Measurements from ENCODE around the gene APLP2. TPM values are rescaled to one million over a fixed set of nuclear protein-coding genes. Genes with fewer than 3 reads are reported as not detected.

APLP2 gene
- total RNA-seq, 1 donor from 2014 or later = 815 TPM

DNA sequence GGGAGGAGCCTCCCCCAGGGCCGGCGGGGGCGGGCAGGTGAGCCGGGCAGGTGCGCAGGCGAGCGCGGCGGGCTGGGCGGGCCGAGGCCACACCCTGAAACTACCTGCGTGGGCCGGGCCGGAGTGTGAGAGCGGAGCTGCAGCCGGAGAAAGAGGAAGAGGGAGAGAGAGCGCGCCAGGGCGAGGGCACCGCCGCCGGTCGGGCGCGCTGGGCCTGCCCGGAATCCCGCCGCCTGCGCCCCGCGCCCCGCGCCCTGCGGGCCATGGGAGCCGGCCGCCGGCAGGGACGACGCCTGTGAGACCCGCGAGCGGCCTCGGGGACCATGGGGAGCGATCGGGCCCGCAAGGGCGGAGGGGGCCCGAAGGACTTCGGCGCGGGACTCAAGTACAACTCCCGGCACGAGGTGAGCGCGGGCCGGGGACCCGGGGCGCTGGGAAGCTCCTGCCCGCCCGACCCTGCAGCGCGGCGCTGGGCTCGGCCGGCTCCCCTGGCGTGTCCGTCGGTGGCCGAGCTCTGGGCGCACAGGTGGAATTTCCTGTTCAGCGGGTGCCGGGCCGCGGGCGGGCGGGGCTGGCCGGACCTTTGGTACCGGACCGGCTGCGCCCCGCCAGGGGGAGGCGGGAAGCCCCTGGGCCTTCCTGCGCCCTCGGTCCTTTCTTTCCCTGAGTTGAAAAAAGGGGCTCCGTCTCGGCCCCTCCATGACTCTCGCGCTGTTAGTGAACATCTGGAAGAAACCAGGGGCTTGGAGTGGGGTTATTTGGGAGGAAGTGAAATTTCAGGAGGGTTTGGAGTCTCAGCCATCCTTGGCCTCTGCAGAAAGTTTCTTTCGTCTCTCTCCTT, 90.2 kb downstream of the APLP2 start, which contains the start of gene ST14:
TSS of gene ST14 (plus strand) at position 126 of the 841 bp plus-strand sequence. CDS start at position 324, 198 bp downstream.
- Mint-ChIP-seq H3K27ac (ENCODE audit: unreplicated experiment) (no peak within 1 kb of the TSS), H3K4me3 (ENCODE audit: unreplicated experiment) (peak within 1 kb of the TSS; percentile 84), H3K9me3 (ENCODE audit: unreplicated experiment) (no peaks in the 10 kb centered on the region), H3K36me3 (ENCODE audit: low read depth, unreplicated experiment) (peaks cover 9% of the 10 kb centered on the region), H3K27me3 (ENCODE audit: unreplicated experiment) (peaks cover 22% of the 10 kb centered on the region), H3K4me1 (ENCODE audit: unreplicated experiment) (peaks cover 21% of the 10 kb centered on the region)
- DNase-seq (ENCODE audit: low spot score) = peak; percentile 33
- TF ChIP-seq, protein P1, sequence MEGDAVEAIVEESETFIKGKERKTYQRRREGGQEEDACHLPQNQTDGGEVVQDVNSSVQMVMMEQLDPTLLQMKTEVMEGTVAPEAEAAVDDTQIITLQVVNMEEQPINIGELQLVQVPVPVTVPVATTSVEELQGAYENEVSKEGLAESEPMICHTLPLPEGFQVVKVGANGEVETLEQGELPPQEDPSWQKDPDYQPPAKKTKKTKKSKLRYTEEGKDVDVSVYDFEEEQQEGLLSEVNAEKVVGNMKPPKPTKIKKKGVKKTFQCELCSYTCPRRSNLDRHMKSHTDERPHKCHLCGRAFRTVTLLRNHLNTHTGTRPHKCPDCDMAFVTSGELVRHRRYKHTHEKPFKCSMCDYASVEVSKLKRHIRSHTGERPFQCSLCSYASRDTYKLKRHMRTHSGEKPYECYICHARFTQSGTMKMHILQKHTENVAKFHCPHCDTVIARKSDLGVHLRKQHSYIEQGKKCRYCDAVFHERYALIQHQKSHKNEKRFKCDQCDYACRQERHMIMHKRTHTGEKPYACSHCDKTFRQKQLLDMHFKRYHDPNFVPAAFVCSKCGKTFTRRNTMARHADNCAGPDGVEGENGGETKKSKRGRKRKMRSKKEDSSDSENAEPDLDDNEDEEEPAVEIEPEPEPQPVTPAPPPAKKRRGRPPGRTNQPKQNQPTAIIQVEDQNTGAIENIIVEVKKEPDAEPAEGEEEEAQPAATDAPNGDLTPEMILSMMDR (IDR thresholded peaks at IDR 0.05; ENCODE audit: unreplicated experiment) = no peak

DNA sequence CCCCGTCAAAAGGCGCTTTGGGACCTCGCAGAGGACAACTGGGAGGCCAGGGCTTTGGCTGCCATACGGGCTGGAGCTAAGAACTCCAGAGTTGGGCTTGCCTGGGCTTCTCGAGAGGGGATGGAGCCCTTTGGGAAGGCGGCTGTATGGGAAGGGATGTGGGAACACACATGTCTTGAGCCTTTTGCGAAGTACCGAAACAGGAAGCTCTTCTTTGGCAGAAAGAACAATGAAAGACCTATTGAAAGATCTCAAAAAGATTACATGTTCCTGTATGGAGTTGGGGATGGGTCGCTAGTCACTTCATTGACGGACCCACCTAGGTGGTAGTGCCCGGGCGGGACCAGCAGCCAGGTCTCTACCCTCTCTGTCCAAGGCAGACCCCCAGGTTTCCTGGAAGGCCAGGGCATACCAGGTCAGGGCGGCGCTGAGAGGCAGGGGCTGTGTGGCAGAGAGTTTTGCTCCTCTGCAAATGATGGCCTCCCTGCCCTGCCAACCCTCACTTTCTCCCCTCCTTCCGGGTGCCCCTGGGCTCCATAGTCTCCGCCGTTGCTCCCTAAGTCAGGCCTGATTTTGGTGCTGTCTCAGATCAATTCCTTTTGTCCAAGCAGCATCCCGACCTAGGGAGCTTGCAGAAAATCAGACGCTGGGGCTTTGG, 90.9 kb downstream of the APLP2 start:
- peaks cover 22% of the 10 kb centered on the region for H3K27me3 Mint-ChIP-seq (ENCODE audit: unreplicated experiment)
- peak overlapping the region; percentile 84 for H3K4me3 Mint-ChIP-seq (ENCODE audit: unreplicated experiment)
- H3K4me1 Mint-ChIP-seq (ENCODE audit: unreplicated experiment) = peaks cover 21% of the 10 kb centered on the region
- H3K9me3 Mint-ChIP-seq (ENCODE audit: unreplicated experiment) = no peaks in the 10 kb centered on the region
- DNase-seq (ENCODE audit: low spot score) = no peak
- TF ChIP-seq, protein P1 (IDR thresholded peaks at IDR 0.05; ENCODE audit: unreplicated experiment) = no peak
- H3K27ac Mint-ChIP-seq (ENCODE audit: unreplicated experiment) = no peak overlapping the region
- H3K36me3 Mint-ChIP-seq (ENCODE audit: low read depth, unreplicated experiment) = peaks cover 9% of the 10 kb centered on the region

DNA sequence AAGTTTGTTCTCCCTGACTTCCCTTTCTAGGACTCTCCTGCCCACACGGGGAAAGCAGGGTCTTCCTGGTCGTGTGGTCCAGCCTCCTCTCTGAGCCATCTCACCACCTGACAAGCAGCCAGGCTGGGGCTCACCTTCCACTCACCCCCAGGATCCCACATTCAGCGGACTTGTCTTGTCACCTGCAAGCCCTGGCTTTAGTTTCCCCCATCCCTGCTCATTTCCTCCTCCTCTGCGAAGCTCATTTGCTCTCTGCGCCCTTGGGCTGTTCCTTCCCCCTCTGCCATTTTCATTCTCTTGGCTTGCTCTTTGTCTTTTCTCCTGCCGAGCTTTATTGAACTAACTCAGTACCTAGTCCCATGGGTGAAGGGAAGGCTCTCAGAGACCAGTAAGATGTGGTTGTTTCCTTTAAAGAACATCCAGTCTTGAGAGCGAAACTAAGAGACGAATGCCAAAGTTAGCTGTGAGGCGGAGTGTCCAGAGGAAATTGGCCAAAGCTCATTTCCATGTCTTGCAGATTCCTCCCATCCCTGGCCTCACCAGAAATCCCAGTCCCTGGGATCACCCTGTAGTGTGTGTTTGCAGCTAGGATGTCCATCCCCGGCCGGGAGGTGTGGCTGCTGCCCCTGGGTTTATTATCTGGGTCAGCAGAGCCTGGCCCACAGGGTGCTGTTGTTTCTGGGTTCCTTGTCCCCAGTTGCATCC, 91.9 kb downstream of the APLP2 start:
- H3K4me3 Mint-ChIP-seq (ENCODE audit: unreplicated experiment) = no peak overlapping the region
- no peak overlapping the region for H3K27ac Mint-ChIP-seq (ENCODE audit: unreplicated experiment)
- H3K4me1 Mint-ChIP-seq (ENCODE audit: unreplicated experiment) = peaks cover 21% of the 10 kb centered on the region
- no peaks in the 10 kb centered on the region for H3K9me3 Mint-ChIP-seq (ENCODE audit: unreplicated experiment)
- DNase-seq (ENCODE audit: low spot score) = no peak
- H3K27me3 Mint-ChIP-seq (ENCODE audit: unreplicated experiment) = peaks cover 20% of the 10 kb centered on the region
- TF ChIP-seq, protein P1 (IDR thresholded peaks at IDR 0.05; ENCODE audit: unreplicated experiment) = no peak
- H3K36me3 Mint-ChIP-seq (ENCODE audit: low read depth, unreplicated experiment) = peaks cover 9% of the 10 kb centered on the region

- no peak for DNase-seq (ENCODE audit: low spot score)
- TF ChIP-seq, protein P1 (IDR thresholded peaks at IDR 0.05; ENCODE audit: unreplicated experiment) = no peak
- no peaks in the 10 kb centered on the region for H3K9me3 Mint-ChIP-seq (ENCODE audit: unreplicated experiment)
- H3K4me3 Mint-ChIP-seq (ENCODE audit: unreplicated experiment) = no peak overlapping the region
- peaks cover 9% of the 10 kb centered on the region for H3K36me3 Mint-ChIP-seq (ENCODE audit: low read depth, unreplicated experiment)
- H3K4me1 Mint-ChIP-seq (ENCODE audit: unreplicated experiment) = peaks cover 21% of the 10 kb centered on the region
- peaks cover 19% of the 10 kb centered on the region for H3K27me3 Mint-ChIP-seq (ENCODE audit: unreplicated experiment)
- H3K27ac Mint-ChIP-seq (ENCODE audit: unreplicated experiment) = no peak overlapping the region
These were observed 93.0 kb downstream of the APLP2 start for GRCh38 chr11:130162733-130163132.

Data from endothelial cell (in vitro differentiated cells).